GM15510 (cell line): ENCODE measurements around the gene SPATA21.

ENCODE experiments used
- POLR2A ChIP-seq: IDR thresholded peaks from 3 replicates; pipeline ENCODE4 v1.6.1; 2011; ENCODE audit warnings: borderline replicate concordance; ENCODE audit not compliant: insufficient read length; ENCODE audit errors: extremely low read depth

Gene SPATA21

DNA sequence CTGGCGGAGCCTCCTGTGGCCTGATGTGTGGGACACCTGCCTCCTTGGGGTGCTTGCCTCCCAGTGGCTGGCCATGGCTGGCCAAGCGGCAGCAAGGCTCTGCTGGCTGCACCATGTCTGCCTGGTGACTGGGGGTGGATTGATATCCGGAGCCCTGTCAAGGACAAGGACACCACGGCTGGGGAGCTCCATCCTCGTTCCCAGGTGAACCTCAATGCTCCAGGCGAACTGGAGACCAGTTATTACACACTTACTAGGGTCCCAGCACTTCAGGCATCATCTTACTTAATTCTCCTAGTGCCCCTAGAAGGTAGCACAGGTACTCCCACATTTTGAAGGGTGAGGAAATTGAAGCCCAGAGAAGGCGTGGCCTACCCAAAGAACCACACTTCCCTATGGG, 15.2 kb downstream of the SPATA21 start:
- no peak for TF ChIP-seq POLR2A

DNA sequence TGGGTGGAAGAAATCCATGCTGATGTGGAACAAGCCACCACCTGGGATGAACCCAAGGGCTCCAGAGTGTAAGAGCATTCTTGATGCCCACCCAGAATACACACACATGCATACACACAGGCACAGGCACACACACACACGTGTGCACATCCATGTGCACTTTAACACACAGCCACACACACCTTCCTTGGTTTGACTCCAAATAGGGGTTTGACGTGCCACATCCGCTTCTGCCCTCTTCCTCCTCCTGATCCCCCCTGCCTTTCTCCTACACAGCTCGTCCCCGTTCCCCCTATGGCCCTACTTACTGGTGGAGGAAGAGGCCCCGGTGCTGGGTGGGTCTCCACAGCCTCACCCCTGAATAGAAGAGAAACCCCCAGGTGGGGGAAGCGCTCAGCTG, 16.0 kb downstream of the SPATA21 start:
- TF ChIP-seq POLR2A, result no peak

DNA sequence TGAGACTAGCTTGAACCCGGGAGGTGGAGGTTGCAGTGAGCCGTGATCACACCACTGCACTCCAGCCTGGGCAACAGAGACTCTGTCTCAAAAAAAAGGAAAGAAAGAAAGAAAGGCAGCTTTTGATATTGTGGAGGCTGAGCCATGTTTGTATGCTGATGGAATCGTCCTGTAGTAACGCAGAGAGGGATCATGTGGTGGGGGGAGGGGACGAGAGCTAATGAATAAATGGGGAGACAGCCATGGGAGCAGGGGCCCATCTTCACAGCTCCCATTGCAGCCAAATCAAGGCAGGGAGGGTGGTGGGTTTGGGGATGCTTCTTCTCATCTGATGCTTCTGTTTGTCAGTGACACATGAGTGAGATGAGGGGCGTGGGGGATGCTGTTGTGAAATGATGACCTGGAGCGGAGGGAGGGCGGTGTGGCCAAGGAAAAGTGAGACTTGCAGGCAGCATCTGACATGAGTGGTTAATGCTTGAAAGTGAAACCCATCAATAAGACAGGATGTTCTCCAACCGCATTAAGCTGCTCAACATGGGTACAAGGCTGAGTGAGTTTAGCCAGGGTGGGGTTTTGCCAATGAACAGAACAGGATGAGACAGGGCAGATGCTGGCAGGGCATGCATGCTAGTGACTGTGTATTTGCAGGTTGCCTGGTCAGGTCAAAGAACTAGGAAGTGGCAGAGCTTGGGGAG, 16.7 kb downstream of the SPATA21 start:
- no peak for TF ChIP-seq POLR2A

DNA sequence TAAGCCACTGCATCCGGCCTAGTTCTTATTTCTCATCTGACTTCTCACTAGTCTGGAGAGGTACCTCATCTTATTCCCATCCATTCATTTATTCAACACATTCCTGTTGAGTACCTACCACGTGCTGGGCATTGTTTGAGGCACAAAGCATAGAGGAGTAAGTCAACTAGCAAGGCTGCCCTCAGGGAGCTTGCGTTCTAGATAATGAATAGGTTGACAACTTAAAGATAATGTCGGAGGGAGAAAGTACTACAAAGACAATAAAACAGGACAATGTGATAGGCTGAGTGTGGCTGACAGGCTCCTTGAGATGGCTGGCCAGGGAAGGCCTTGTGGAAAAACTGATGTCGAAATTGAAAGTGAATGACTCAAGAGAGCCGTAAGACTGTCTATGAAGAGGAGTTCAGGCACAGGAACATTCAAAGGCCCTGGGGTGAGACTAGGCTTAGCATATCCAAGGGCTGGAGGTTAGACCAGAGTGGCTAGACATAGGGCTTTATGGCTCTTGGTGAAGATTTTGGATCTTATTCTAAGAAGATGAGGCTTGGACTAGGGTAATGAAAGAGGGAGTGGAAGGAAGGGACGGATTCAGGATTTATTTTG, 18.3 kb downstream of the SPATA21 start:
- TF ChIP-seq POLR2A, result no peak

DNA sequence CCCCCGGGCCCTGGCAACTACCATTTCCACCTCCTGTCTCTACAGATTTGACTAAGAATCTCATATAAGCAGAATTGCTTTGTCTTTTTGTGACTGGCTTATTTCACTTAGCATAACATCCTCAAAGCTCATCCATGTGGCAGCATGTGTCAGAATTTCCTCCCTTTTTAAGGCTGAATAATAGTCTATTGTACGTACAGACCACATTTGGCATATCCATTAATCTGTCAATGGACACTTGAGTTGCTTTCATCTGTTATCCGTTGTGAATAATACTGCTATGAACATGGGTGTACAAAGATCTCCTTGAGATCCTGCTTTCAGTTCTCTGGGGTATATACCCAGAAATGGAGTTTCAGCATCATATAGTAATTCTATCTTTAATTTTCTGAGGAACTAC, 24.0 kb downstream of the SPATA21 start:
- TF ChIP-seq POLR2A, result no peak

DNA sequence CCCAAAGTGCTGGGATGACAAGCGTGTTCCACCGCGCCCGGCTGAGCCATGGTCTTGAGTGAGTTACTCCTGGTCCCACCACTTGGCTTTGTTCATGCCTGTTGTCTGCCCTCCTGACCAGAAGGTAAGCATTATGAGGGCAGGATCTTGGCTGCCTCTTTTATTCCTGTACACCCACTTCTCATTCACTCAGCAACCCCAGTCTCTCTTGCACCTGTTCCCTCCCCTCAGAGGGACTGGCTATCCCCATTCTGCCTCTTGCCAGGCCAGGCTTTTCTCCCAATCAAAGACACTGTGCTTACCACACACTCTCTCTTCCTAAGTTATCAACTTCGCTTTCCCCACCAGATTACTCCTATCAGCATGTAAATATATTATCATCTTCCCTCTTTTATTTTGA, 26.4 kb downstream of the SPATA21 start:
- TF ChIP-seq POLR2A, result no peak

DNA sequence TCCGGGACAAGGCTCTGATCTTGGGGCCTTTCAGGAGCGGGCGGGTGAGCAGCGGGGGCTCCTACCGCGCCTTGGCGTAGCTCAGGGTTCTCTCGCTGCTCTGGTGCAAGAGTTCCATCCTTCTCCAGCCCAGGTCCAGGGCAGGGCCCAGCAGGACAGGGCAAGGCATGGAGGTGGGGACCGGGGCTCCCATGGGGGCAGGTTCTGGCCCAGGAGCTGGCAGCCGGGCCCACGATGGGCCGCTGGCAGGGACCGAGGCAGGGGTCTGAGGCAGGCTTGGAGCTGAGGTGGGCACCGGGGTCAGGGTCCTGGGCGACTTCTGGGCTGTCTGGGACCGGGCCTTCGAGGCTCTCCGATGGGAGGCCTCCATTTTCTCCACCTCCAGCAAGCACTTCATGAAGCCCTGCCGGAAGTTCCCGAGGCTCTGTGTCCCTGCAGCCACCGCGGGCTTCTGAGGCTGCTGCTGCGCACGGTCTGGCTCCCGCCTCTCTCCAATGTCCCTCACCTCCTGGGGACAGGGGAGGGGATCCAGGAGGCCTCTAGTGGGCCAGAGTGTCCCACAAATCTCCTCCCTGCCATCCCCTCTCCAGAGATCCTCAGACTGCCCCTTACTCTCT, 27.6 kb downstream of the SPATA21 start:
- TF ChIP-seq POLR2A, result no peak

DNA sequence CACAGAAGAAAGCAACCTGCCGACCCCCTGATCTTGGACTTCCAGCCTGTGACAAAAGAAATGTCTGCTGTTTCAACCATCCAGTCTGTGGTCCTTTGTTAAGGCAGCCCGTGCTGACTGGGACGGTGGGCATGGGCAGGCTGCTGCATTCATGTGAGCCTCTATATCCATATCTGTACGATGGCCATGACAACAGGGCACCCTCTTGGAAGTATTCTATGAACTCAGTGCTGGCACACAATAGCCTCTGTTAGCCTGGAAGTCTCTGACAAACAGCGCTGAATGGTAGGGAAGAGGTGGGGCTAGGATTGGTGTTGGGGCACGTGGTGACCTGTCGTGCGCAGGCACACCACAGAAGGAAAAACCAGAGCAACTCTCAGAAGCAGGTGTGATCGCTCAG, 30.4 kb downstream of the SPATA21 start:
- no peak for TF ChIP-seq POLR2A

DNA sequence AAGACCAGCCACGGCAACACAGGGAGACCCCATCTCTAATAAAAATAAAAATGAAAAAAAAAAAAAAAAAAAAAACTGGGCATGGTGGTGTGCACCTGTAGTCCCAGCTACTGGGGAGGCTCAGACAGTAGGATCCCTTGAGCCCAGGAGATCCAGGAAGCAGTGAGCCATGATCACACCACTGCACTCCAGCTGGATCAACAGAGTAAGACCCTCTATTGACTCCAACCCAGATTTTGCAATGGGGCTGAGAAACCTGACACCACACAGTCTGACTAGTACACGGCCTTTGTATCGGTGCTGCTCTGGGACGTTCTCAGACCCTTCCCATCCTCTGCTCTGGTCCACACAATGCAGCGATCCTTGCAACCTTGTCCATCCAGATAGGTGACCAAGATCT, 31.8 kb downstream of the SPATA21 start:
- TF ChIP-seq POLR2A, result no peak

DNA sequence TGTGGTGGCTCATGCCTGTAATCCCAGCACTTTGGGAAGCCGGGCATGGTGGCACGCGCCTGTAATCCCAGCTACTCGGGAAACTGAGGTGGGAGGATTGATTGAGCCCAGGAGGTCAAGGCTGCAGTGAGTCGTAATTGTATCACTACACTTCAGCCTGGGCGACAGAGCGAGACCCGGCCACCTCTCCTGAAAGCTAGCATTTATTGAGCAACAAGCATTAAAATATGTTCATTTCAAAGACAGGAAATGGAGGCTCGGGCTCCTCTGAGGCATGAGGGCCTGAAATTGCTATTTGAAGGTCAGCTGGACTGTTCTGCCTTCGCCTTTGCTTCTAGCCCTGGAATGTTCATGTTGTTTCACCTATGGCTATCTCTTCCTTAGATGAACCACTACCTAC, 34.5 kb downstream of the SPATA21 start:
- no peak for TF ChIP-seq POLR2A

DNA sequence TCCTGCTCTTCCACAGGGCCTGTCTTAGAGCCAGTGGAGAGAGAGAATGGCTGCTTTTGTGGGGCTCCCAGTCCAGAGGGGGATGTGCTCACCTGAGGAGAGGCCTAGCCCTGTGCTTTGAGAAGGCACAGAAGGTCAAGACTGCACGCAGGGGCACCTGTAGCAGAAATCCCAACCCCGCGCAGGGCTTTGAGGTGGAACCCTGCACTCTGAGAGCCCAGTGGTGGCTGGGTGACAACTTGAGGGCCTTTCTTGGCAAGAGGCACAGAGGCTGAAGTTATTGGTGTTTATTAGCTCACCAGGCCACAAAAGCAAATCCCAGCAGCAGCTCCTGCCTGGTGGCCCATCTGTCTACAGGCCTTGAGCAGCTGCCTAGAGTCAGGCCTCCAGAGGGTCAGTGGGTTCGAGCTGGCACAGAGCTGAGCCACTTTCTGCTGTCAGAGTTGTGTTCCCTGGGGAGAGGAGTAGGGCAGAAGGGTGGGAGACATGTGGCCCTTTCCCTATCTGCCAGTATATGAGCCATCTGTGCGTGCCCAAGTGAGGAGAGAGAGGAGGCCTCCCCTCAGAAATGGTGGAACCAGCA, 38.8 kb downstream of the SPATA21 start:
- TF ChIP-seq POLR2A, result no peak

DNA sequence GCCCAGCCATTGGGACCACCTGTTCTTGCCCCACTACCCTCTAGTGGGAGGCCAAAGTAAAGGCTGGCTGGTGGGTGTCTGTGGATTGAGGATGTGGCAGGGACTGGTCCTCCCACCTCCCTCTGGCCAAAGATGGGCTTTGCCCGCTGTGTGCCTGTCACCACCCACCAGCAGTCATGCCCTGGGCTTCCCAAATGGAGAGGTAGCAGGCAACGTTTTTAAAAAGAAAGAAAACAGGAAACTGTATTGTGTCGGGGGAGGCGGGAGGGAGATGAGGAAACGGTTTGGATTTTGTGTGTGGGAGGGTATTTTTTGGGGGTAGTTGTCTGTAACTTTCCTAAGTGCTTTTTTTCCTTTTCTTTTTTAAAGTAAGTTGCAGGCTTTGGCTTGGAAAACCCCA, 40.1 kb downstream of the SPATA21 start:
- TF ChIP-seq POLR2A, result no peak

DNA sequence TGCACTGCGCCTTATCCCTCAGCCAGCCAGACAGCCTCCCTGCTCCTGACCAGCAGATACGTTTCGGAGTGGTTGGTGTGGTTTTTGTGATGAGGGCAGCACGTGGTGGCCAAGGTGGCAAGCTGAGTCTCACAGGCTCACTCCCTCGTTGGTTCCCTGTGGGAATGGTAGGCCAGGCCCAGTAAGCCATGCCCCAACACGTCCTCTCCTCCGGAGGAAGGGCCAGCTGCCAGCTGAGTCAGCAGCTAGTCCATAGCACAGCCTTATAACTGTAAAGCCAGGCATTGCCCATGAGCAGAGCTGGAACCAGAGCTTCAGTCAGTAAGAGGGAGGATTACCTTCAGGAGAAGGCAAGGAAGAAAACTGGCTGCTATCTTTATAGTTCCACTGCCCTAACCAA, 40.6 kb downstream of the SPATA21 start:
- no peak for TF ChIP-seq POLR2A

DNA sequence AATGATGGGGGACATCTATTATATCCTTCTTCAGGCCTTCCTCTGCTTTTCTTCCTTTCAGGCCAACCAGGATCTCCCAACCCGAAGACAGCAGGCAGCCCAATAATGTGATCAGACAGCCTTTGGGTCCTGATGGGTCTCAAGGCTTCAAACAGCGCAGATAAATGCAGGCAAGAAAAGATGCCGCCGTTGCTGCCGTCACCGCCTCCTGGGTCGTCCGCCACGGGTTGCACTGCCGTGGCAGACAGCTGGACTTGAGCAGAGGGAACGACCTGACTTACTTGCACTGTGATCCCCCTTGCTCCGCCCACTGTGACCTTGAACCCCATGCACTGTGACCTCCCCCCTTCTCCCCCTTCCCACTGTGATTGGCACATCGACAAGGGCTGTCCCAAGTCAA, 42.2 kb downstream of the SPATA21 start:
- no peak for TF ChIP-seq POLR2A

DNA sequence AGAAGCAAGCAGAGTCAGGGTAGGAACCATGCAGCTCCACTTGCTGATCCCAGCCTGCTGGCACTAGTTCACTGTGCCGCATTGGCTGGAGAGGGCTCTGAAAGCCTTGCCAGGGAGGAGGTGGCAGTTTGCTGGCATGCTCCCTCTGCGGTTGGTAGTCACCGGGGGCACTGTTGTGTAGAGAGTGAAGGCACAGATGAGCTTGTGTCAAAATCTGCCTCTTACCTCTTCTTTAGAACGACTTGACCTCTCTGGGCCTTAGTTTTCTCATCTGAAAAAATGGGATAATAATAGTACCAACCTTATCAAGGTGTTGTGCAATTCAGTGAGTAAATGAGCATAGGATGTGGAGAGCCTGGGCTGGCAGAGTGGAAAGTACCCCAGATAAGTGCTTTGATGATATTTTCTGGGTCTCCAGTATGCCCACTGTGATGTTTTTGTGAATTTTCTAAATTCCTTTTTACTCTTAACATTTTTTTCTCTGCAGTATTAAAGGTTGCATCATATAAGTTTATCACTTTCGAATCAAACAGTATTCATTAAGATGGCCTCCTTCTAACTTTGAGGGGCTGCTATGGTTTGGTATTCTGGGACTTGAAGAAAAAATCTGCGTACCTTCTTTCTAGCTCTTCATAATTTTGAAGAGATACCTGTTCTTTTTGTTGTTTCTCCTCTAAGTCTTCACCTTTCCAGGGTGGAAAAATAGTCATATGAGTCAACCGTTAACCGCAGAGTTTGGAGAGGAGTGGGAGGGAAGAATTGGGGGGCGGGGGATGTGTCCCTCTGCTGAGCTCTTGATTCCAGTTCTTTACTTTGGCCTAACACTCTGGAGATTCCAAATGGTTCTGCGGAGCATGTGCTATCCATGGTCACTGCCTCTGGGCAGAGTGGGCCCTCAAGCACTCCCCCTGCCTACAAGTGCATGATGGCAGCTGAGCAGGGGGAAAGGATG, 43.4 kb downstream of the SPATA21 start:
- TF ChIP-seq POLR2A, result no peak
